Measurements from ENCODE around the gene CCT2. TPM values are rescaled to one million over a fixed set of nuclear protein-coding genes. Genes with fewer than 3 reads are reported as not detected.

CCT2 gene
- total and polyA plus RNA-seq, 2 of the 13 experiments (the other 11 are each of a cell fraction or from before 2014, with no cell fraction given): 209 to 388 TPM

GRCh38 chr12:69585189-69586062 is at the start of gene CCT2 (continued):
- TF ChIP-seq AFF4 (CRISPR knock-in tag; IDR thresholded peaks at IDR 0.05) (peak; percentile 71; the same call in 1 of the 2 replicates), ZNF230 (CRISPR knock-in tag; IDR thresholded peaks at IDR 0.05) (peak; percentile 91), ARID5B (CRISPR knock-in tag; IDR thresholded peaks at IDR 0.05) (peak; percentile 63), ZNF674 (CRISPR knock-in tag; IDR thresholded peaks at IDR 0.05; ENCODE audit: low read depth) (0 out of 2 replicates have a peak, but pooled peaks have one; percentile 84), NBN (conservative IDR thresholded peaks at IDR 0.05) (no peak), IRX3 (CRISPR knock-in tag; IDR thresholded peaks at IDR 0.05; ENCODE audit: borderline replicate concordance, low read depth) (0 out of 2 replicates have a peak, but pooled peaks have one; percentile 73), NR2F6 (IDR thresholded peaks at IDR 0.05) (no peak), NR2F6 (CRISPR knock-in tag; IDR thresholded peaks at IDR 0.05) (0 out of 2 replicates have a peak, but pooled peaks have one; percentile 6), KLF6 (CRISPR knock-in tag; IDR thresholded peaks at IDR 0.05) (peak; percentile 92), KDM2A (CRISPR knock-in tag; IDR thresholded peaks at IDR 0.05; ENCODE audit: borderline replicate concordance, low read depth) (peak; percentile 94), ZNF235 (CRISPR knock-in tag; IDR thresholded peaks at IDR 0.05; ENCODE audit: borderline replicate concordance) (peak; percentile 44; the same call in 1 of the 2 replicates), POLR2AphosphoS5 (IDR thresholded peaks at IDR 0.05; ENCODE audit: low read depth, low read length) (peak; percentile 98)
- TF ChIP-seq, protein P1, sequence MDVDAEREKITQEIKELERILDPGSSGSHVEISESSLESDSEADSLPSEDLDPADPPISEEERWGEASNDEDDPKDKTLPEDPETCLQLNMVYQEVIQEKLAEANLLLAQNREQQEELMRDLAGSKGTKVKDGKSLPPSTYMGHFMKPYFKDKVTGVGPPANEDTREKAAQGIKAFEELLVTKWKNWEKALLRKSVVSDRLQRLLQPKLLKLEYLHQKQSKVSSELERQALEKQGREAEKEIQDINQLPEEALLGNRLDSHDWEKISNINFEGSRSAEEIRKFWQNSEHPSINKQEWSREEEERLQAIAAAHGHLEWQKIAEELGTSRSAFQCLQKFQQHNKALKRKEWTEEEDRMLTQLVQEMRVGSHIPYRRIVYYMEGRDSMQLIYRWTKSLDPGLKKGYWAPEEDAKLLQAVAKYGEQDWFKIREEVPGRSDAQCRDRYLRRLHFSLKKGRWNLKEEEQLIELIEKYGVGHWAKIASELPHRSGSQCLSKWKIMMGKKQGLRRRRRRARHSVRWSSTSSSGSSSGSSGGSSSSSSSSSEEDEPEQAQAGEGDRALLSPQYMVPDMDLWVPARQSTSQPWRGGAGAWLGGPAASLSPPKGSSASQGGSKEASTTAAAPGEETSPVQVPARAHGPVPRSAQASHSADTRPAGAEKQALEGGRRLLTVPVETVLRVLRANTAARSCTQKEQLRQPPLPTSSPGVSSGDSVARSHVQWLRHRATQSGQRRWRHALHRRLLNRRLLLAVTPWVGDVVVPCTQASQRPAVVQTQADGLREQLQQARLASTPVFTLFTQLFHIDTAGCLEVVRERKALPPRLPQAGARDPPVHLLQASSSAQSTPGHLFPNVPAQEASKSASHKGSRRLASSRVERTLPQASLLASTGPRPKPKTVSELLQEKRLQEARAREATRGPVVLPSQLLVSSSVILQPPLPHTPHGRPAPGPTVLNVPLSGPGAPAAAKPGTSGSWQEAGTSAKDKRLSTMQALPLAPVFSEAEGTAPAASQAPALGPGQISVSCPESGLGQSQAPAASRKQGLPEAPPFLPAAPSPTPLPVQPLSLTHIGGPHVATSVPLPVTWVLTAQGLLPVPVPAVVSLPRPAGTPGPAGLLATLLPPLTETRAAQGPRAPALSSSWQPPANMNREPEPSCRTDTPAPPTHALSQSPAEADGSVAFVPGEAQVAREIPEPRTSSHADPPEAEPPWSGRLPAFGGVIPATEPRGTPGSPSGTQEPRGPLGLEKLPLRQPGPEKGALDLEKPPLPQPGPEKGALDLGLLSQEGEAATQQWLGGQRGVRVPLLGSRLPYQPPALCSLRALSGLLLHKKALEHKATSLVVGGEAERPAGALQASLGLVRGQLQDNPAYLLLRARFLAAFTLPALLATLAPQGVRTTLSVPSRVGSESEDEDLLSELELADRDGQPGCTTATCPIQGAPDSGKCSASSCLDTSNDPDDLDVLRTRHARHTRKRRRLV (CRISPR knock-in tag; IDR thresholded peaks at IDR 0.05): peak; percentile 75; the same call in 1 of the 2 replicates
- TF ChIP-seq, protein P2, sequence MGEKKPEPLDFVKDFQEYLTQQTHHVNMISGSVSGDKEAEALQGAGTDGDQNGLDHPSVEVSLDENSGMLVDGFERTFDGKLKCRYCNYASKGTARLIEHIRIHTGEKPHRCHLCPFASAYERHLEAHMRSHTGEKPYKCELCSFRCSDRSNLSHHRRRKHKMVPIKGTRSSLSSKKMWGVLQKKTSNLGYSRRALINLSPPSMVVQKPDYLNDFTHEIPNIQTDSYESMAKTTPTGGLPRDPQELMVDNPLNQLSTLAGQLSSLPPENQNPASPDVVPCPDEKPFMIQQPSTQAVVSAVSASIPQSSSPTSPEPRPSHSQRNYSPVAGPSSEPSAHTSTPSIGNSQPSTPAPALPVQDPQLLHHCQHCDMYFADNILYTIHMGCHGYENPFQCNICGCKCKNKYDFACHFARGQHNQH (CRISPR knock-in tag; IDR thresholded peaks at IDR 0.05): peak; percentile 85
